ENCODE measurements around the gene SLC12A9.
"Not testable (repeated sequence)": the region's sequence is repeated elsewhere in the genome, so short reads cannot be mapped to it uniquely, and the experiment has no call there.

SLC12A9 gene, protein sequence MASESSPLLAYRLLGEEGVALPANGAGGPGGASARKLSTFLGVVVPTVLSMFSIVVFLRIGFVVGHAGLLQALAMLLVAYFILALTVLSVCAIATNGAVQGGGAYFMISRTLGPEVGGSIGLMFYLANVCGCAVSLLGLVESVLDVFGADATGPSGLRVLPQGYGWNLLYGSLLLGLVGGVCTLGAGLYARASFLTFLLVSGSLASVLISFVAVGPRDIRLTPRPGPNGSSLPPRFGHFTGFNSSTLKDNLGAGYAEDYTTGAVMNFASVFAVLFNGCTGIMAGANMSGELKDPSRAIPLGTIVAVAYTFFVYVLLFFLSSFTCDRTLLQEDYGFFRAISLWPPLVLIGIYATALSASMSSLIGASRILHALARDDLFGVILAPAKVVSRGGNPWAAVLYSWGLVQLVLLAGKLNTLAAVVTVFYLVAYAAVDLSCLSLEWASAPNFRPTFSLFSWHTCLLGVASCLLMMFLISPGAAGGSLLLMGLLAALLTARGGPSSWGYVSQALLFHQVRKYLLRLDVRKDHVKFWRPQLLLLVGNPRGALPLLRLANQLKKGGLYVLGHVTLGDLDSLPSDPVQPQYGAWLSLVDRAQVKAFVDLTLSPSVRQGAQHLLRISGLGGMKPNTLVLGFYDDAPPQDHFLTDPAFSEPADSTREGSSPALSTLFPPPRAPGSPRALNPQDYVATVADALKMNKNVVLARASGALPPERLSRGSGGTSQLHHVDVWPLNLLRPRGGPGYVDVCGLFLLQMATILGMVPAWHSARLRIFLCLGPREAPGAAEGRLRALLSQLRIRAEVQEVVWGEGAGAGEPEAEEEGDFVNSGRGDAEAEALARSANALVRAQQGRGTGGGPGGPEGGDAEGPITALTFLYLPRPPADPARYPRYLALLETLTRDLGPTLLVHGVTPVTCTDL

DNA sequence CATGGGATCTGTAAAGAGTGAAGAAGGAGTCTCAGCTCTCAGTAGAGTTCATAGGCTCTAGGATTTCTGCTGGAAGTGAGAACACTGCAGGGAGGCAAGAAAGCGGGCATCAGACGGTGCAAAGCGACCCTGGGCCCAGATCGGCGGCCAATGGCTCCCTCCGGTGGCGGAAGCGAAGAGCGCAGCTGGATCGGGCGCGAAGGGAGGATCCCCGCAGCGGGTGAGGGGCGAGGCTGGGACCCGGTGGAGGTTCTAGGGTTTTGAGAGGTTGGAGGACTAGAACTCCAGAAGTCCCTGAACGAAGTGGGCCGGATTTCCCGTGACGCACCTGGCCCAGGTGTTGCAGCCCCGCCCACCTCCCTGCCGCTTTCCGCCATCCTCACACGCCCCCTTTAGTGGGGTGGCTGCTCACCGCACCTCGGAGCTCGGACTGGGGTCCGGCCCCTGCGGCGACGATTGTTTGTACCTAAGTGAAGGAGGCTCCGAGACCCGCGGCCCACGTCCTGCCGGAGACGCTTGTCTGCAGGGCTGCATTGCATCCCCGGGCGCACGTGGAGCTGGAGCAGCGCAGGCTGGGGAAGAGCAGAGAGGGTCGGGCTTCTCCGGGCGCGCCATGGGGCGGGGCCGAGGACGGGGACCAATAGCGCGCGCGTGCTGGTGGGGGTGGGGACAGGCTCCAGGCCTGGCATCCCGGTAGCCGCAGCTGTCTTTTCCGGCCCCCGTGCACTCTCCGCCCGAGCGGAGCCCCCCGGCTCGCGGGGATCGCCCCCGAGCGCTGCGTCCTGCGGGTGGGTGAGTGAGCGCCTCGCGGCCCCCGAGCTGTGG, at the start of gene SLC12A9:
TSS of gene SLC12A9 (plus strand) at position 666 of the 825 bp plus-strand sequence. CDS start 1,485 bp downstream, outside the sequence.
- in situ Hi-C loops (cut with MboI; ENCODE audit: low sequenced_read_pairs), result no loop called here

DNA sequence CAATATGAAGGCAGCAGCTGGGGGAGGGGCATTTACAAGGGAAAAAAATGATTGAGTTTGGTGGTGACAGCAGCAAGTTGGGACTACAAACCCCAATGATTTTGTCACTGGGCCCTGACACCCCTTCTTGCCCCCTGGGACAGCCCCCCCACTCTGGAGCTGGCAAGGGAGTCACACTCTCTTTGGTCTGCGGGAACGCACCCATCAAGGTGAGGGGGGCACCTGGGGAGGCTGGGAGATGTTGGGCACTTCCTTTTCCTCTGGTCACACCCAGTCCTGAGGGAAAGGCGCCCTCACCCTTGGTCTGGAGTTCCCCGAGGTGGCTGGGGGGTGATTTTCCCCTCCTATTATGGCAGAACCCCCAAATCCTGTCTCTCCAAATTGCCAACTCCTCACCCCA, 49.6 kb upstream of the SLC12A9 start:
- in situ Hi-C loops (cut with MboI; ENCODE audit: low sequenced_read_pairs), result no loop called here

DNA sequence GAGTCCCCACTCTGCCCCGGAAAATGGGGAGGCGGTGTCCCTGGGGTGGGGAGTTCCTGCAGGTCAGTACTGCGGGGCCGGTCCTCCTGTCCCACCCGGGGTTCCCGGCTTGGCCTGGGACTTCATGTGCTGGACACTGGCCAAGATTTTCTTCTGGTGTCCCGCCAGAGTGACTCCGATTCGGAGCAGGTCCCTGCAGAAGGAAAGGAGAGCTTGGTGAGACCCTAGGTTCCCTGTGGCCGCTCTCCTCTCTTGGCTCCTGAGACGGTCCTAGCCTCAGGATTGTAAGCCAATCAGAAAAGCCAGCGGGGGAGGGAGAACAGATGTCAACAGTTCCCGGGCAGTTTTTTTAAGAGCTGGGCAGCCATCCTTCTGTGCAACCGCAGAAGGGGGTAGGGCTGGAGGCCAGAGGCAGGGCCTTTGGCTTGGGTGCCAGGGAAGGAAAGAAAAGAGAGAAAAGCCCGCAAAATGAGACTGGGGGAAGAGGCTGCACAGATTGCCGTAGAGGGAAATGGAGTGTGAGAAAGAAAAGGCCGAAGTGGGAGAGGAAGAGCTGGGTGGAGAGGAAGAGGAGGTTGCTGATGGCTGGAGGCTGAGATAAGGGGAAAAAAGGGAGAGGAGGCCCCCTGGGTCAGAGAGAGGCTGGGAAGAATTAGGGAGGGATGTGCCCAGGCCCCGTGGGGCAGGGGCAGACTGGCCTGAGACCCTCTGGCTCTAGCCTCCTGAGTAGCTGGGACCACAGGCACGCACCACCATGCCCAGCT, 48.9 kb upstream of the SLC12A9 start:
- in situ Hi-C loops (cut with MboI; ENCODE audit: low sequenced_read_pairs), result no loop called here

DNA sequence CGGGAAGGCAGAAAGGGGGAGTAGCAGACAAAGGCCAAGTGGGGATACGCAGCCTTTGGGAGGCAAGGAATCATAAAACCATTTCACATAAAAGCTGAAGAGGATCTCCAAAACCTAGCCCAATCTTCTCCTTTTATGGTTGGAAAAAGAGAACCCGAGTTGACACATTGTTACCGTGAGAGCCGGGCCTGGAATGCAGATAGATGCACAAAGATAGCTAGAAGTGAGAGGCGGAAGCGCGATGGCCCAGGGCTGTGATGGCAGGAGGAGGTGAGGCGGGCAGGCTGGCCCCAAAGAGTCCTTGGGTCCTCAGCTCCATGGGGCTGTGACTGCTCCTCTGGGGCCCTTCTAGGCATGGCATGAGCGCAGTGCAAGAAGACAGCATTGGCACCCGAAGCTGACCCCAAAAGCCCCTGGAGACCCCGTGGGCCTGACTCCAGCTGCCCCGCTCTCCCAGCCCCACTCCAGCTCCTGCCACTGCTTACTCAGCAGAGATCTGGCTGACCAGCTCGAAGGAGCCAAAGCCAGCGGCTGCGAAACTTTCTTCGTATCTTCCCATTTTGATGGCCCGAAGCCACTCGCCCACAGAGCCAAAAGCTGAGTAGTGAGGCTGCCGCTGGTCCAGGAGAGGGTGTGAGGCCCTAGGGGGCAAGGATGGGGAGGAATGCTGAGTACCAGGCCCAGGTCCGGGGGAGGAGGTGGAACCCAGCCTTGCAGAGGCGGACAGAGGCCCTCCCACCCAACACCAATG, 47.7 kb upstream of the SLC12A9 start:
- in situ Hi-C loops (cut with MboI; ENCODE audit: low sequenced_read_pairs), result no loop called here

DNA sequence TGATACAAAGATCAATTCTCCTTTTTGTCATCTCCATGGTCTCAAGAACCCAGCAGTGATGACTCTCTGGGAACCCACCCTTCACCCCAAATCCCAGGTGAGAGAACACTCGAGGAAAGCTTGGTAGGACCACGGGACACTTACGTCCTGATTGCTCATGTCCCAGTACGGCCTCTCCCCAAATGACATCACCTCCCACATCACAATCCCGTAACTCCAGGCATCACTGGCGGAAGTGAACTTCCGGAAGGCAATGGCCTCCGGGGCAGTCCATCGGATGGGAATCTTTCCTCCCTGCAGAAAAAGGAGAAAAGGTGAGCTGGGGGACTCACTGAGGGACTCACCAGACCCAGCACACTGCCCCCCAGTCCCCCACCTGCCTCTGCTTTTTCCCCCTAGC, 46.2 kb upstream of the SLC12A9 start:
- in situ Hi-C loops (cut with MboI; ENCODE audit: low sequenced_read_pairs), result no loop called here

DNA sequence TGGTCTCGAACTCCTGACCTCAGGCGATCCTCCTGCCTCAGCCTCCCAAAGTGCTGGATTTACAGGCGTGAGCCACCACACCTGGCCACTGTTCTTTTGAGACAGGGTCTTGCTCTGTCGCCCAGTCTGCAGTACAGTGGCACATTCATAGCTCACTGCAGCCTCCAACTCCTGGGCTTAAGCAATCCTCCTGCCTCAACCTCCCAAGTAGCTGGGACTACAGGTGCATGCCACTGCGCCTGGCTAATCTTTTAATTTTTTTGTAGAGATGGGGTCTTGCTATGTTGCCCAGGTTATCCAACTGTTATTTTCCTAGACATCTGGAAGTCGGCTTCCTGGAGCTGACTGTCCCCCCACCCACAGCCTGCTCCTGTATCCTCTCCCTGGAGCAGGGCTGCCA, 45.6 kb upstream of the SLC12A9 start:
- in situ Hi-C loops (cut with MboI; ENCODE audit: low sequenced_read_pairs), result not testable (repeated sequence)

DNA sequence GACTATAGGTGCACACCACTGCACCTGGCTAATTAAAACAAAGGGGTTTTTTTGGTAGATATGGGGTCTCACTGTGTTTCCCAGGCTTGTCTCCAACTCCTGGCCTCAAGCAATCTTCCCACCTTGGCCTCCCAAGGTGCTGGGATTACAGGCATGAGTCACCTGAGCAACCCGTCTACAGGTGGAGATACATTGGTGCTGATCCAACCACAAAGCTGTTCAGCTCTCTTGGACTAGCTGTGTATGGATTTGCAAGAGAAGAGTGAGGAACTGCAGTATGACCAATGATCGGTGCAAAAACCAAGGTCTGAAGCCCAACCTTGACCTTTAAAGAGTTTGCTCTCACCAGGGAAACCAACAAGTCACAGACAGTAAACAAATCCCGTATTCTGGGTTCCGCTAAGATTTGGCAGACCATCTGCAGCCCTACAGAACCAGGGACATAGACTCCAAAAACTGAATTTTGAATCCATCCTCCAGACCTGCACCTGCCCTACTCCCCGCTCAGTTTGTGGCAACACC, 44.1 kb upstream of the SLC12A9 start:
- in situ Hi-C loops (cut with MboI; ENCODE audit: low sequenced_read_pairs), result no loop called here

DNA sequence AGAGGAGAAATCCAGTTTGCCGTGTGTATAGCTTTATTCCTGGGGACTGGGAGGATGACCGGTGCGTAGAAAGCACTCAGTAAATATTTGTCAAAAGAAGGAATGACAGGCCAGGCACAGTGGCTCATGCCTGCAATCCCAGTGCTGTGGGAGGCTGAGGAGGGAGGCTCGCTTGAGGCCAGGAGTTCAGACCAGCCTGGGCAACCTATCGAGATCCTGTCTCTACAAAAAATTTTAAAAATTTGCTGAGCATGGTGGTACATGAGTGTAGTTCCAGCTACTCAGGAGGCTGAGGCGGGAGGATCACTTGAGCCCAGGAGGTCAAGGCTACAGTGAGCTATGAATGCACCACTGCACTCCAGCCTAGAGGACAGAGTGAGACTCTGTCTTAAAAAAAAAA, 41.0 kb upstream of the SLC12A9 start:
- in situ Hi-C loops (cut with MboI; ENCODE audit: low sequenced_read_pairs), result no loop called here

DNA sequence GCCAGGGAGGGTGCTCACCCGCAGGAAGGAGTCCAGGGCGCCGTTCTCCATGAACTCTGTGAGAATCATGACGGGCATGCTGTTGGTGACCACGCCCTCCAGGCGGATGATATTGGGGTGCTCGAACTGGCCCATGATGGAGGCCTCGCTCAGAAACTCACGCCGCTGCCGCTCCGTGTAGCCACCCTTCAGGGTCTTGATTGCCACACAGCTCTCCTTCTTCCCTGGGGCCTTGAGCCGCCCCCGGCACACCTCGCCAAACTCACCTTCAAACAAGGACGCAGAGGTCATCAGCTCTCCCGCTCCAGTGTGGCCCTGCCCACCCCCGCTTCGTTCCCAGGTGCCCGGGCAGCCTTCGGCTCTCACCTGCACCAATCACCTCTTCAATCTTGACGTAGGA, 39.8 kb upstream of the SLC12A9 start:
- in situ Hi-C loops (cut with MboI; ENCODE audit: low sequenced_read_pairs), result no loop called here

DNA sequence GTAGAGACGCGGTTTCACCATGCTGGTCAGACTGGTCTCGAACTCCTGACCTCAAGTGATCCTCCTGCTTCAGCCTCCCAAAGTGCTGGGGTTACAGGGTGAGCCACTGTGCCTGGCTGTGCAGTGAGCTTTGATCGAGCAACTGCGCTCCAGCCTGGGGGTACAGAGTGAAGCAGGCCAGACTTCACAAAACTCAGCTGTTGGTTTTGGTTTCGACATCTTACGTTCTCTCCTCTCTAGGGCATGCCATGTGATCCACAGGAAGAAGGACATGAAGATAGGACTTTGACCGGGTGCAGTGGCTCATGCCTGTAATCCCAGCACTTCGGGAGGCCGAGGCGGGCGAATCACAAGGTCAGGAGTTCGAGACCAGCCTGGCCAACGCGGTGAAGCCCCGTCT, 36.0 kb upstream of the SLC12A9 start:
- in situ Hi-C loops (cut with MboI; ENCODE audit: low sequenced_read_pairs), result not testable (repeated sequence)

DNA sequence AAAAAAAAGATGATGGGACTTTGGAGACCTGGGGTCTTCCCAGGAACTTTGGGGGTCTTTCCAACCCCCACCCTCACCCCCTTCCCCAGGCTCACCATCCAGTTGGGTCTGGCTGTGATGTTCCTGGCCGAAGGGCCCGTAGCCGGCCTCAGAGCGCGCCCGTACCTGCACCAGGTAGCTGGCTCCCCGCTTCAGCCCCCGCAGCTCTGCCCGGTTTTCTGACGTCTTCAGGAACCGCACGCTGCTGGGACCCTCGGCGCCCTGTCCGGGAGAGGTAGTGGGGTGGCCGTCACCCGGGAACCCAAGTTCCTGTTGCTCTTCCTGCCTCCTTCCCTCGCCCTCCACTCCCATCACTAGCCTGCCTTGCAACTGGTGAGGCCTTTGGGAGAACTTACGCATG, 35.4 kb upstream of the SLC12A9 start:
- in situ Hi-C loops (cut with MboI; ENCODE audit: low sequenced_read_pairs), result no loop called here

DNA sequence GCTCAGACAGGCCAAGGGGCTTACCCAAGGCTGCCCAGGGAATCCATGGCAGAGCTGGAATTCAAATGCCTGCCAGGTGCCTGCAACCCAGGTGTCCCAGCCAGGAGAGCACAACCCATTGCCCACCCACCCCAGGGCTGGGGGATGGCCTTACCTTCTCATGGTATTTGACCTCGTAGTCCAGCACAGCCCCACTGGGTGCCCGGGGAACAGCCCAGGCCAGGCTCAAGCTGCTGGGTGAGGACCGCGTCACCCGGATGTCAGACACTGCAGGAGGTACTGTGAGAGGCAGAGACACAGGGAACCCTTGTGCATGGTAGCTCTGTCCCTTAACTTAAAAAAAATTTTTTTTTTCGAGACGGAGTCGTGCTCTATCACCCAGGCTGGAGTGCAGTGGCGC, 34.1 kb upstream of the SLC12A9 start:
- in situ Hi-C loops (cut with MboI; ENCODE audit: low sequenced_read_pairs), result no loop called here

DNA sequence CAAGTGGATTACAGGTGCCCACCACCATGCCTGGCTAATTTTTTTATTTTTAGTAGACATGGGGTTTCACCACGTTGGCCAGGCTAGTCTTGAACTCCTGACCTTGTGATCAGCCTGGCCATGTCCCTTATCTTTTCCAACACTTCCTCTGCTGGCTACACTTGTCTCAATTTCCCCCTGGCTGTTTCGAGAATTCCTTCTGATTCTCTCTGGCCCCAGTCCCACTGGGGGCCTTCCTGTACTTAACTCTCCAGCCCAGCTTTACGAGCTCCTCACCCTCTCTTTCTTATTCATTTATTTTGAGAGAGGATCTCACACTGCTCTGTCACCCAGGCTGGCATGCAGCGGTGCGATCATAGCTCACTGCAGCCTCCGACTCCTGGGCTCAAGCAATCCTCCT, 33.7 kb upstream of the SLC12A9 start:
- in situ Hi-C loops (cut with MboI; ENCODE audit: low sequenced_read_pairs), result no loop called here

DNA sequence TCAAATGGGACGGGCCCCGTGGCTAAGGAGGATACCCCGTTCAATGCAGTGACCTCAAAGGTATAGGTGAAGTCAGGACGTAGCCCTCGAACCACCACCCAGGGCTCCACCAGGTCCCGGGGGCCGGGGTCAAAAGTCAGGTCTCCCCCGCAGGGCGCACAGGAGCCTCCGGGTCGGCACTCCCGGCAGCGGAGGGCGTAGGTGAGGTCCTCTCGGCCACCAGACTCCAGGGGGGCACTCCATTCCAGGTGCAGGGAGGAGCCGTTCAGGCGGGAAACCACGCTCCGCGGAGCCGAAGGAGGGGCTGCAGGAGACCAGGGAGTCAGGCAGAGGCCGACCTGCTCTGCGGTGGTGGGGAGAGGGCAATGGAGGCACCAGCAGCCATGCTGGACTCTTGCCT, 32.9 kb upstream of the SLC12A9 start:
- in situ Hi-C loops (cut with MboI; ENCODE audit: low sequenced_read_pairs), result no loop called here

DNA sequence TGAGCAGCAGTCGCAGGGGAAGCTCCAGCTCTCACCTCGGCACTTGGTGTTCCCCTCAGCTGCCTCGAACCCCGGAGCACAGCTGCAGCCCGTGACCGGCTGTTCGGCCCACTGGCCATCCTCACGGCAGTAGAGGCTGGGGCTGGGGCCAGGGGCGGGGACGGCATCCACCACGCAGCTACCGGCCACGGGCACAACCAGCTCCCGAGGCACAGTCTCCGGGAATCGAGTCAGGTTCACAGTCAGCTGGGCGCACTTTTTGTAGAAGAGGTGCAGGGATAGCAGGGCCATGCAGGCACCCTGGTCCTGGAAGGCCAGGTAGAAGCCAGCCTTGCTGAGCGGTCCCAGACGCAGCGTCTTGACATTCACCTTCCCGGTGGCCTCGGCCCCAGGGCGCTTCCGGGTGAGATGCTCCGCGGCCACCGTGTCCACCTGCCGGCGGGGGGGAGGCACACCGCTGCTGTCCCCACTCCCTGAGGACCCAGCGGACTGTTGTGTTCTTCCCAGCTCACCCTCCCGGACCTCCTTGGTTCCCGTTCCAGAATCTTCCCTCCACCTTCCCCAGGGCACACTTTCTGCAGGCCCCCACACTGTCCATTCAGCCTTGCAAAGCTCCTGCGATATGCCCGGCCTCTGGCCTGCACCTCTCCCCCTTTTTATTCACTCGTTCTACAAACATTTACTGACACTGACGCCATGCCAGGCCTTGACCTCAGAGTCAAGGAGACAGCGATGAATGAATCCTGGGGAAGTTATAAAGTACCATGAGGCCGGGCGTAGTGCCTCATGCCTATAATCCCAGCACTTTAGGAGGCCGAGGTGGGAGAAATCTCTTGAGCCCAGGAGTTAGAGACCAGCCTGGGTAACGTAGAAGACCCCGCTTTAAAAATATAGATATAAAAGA, 30.0 kb upstream of the SLC12A9 start:
- in situ Hi-C loops (cut with MboI; ENCODE audit: low sequenced_read_pairs), result no loop called here

DNA sequence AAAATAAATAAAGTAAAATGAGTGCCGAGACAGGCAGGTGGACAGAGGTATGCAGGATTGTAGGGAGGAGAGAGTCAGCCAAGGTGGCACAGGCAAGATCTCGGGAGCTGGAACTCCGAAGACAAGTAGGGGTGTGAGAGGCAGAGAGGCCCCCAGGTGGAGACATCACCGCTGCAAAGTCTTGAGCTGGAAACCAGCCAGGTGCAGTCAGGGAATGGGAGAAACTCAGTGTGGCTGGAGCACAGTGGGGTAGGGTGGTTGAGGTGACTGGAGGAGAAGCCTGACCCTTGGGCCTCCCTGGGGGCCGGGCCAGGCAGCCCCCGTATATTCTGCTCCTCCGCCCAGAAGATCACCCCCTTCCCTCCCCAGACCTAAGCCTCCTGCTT, 29.4 kb upstream of the SLC12A9 start:
- in situ Hi-C loops (cut with MboI; ENCODE audit: low sequenced_read_pairs), result no loop called here

DNA sequence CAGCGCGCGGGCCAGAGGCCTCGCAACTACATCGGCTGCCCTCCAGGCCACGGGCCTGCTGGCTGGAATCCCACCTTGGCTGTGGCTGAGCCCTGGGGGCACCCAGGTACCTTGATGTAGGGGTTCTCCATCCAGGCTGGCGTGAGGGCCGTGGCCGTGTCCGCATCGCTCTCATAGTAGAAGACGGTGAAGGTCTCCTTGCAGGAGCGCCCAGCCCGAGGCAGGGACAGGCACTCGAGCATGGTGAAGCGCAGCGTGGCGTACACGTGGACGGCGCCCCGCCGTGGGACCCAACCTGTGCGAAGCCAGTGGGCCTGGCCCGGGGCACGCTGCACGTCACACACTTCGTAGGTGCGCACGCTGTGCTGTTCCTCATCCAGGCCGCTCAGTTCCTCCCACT, 29.0 kb upstream of the SLC12A9 start:
- in situ Hi-C loops (cut with MboI; ENCODE audit: low sequenced_read_pairs), result no loop called here

DNA sequence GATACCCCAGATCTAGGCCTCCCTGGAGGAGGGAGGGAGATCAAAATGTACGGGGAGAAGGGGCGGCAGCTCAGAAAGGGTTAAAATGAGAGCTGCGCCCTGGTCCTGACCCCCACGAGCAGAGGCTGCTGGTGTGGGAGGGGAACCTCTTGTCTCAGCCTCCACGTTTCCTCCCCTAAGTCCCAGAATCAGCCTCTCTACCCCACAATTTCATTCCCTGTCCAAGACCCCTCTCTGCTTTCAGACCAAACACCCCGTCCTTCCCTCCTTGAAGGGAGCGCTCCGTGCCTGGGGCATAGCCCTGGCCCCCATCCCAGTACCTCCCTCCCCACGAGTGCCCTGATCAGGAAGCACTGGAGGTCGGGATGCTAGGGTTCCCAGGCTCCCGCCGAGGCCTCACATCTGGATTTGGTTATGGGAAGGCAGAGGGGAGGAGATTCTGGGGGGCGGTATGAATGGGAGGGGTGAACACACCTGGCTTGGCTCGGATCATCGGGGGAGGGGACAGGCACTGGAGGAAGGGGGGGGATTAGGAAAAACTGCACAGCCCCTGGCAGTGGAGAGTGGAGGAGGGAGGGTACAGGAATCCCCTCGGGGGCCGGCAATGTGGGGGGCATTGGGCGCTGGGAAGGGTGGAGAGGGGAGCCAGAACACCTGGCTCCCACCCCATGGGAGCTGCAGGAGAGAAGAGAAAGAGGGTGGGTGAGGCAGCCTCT, 27.9 kb upstream of the SLC12A9 start:
- in situ Hi-C loops (cut with MboI; ENCODE audit: low sequenced_read_pairs), result no loop called here
